Activated CD8-positive, alpha-beta memory T cell treated with anti-CD3 and anti-CD28 coated beads, Interleukin-2, amount 50 U/mL, for 48 hours (primary cell): ENCODE measurements around the gene MACROD1.

Experiments
- DNase-seq: peaks from one replicate; pipeline ENCODE4 v3.0.0-alpha.2; 2020

MACROD1 gene

GRCh38 chr11:64090806-64091516 is 75.0 kb downstream of the MACROD1 start:
- DNase-seq: no peak

- no peak for DNase-seq
Measured at GRCh38 chr11:64089915-64090805, 75.8 kb downstream of the MACROD1 start.

DNA sequence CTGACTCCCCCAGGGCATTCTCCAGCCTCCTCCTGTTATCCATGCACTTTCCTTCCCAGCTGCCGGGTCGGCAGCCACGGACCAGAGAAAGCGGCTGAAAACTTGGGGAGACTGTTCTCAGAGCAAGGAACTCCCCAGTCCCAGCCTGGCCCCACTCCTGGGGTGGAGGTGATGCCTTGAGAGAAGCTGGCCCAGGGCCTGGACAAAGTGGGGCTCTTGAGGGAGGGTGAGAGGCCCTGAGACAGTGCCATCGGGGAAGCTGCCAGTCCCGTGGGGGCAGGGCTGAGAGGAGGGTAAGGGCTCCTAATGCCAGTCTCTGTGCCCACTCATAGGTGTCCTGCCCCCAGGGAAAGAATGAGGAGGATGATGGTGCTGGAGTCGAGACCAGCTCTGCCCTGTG is 76.4 kb downstream of the MACROD1 start:
- DNase-seq: no peak

DNA sequence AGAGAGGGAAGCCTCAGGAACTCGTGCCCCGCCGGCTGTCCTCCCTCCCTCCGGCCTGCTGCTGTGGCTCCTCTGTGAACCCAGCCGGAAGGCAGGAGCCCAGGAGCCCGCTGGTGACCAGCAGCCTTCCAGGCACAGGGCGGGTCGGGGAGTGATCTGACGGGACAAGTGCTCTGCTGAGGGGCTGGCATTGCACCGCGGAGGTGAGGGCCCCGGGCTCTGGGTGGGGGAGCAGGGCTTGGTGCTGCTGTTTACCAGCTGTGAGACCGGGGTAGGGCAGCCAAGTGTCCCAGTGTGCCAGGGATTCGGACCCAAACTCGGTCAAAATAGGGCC is 76.9 kb downstream of the MACROD1 start:
- DNase-seq: no peak

DNA sequence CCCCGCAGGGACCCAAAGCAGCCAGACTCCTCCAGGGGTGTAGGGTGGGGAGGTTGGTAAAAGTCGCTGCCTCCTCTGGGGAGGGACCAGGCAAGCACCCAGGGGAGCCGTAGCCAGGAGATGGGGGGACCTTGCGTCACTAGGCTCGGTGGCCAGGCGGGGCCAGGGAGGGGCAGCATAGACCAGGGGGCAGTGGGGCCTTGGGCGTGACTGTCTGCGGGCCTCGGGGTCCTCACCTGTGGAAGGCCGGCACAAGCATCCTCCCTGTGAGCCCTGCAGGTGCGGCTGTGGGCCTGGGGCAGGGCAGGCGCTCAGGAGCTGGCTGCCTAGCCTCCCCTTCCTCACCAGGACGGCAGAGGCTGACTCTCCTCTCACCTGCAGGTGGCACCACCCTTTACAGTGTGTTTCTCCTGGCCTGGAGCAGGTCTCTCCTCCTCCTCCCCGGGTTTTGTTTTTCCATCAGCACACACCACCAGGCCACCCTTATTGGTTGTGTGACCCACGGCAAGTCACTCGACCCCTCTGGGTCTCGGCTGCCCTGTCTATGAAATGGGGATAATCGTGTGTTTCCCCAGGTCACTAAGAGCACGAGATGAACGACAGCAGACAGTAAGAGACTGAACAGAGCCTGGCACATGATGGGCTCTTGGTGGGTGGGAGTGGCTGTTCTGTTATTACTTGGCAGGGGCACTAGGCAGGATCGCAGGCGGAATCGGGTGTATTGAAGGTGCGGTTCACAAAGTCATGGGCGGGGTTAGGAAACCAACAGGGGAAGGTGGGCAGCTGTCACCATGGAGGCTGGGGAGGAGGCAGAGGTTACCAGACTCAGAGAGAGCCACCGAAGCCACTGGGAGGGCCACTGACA is 77.5 kb downstream of the MACROD1 start:
- no peak for DNase-seq

- no peak for DNase-seq
Measured at GRCh38 chr11:64086258-64087123, 79.4 kb downstream of the MACROD1 start.

GRCh38 chr11:64085906-64086257 is 80.0 kb downstream of the MACROD1 start:
- DNase-seq: no peak

GRCh38 chr11:64084951-64085710 is 80.8 kb downstream of the MACROD1 start:
- no peak for DNase-seq

GRCh38 chr11:64084146-64084950 is 81.6 kb downstream of the MACROD1 start:
- DNase-seq: no peak

DNA sequence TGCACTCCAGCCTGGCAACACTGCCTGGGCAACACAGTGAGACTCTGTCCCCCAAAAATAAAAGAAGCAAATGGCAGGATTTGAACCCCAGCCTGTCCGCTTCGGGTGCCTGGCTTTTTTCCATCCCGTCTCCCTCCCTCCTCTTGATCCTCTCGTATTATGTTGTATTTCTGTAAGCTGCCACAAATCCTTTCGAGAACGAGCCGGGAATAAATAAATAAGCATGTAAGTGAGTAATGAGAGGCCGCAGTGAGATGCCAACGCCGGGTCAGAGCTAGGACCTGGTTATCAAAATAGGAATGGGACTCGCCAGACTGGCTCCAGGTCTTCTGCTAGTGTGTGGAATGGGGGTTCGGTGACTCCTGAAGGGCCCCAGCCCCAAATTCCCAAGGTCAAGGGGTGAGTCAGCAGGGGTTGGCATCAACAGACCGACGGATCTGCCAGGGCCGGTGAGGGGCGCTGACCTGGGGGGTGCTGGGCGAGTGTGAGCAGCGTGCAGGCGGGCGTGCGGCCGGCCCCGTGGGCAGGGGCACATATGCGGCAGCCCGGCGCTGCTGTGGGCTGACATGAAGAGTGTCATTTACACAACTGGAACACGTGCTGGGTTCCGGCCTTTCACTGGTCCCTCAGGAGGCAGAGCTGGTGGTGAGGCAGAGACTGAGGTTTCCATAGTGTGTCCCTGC is 82.4 kb downstream of the MACROD1 start:
- DNase-seq: no peak

DNA sequence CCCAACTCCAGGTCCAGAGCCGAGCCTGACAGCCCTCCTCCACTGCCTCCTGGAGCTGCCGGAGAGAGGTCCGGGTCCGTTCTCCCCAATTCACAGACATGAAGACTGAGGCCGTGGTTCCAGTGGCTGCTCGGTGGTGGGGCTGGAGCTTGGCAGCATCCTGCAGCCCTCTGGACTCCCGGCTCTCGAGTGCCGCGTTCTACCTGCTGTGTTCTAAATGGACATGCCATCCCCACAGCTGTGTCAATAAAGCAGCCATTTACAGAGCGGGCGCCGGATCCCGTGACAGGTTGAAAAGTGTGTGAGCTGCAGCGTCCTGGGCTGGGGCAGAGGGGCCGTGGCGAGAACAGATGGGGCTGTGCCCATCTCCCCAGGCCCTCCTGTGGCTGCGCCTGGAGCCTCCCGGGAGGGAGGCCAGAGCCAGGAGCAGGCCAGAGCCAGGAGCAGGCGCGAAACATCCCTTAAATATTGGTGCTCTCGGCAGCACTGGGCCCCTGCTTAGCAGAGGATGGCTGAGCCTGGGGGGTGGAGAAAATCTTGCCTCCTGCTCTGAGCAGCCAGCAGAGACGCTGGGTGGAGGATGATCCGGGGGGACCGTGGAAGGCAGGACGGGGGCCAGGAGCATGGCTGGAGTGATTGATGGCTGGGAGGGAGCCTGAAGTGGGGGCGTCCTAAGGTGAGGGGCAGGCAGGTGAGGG is 84.0 kb downstream of the MACROD1 start:
- no peak for DNase-seq

- DNase-seq: no peak
Measured at GRCh38 chr11:64080390-64080789, 85.5 kb downstream of the MACROD1 start.

- no peak for DNase-seq
Measured at GRCh38 chr11:64078905-64079304, 87.0 kb downstream of the MACROD1 start.

DNA sequence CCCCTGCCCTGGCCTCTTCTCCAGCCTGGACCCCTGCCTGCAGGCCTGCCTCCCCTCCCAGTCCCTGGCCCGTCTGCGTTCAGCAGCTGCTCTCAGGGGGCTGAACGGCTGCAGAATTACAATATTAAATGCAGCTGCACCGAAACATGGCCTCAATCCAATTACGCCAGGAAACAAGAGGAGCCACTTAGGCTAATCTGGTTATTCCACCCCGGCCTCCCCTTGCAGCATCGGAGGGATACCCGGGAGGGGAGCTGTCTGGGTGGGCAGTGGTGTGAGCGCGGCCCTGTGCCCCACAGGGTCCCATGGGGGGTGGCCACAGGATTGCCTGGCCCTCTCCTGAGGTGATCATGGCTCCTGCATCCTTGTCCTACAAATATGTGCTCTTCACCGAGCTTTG is 87.6 kb downstream of the MACROD1 start:
- no peak for DNase-seq

- no peak for DNase-seq
Measured at GRCh38 chr11:64077607-64078006, 88.3 kb downstream of the MACROD1 start.

- DNase-seq: no peak
Measured at GRCh38 chr11:64076758-64077157, 89.2 kb downstream of the MACROD1 start.

DNA sequence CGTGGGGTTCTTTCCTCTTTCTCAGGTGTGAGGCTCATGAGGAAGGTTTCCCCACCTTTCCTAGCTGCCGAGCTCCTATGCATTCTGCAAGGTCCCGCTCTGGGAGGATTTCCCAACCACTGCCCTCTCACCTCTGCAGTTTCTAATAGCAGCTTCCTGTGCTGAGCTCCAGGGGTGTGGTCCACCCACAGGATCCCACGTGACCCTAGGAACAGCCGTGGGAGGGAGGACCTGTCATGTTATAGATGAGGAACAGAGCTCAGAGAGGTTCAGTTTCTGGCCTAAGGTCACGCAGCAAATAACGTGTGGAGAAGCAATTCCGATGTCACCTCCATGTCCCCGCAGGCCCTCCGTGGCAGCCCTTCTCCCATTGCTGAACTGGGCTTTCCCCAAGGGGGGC is 91.7 kb downstream of the MACROD1 start:
- DNase-seq: no peak

DNA sequence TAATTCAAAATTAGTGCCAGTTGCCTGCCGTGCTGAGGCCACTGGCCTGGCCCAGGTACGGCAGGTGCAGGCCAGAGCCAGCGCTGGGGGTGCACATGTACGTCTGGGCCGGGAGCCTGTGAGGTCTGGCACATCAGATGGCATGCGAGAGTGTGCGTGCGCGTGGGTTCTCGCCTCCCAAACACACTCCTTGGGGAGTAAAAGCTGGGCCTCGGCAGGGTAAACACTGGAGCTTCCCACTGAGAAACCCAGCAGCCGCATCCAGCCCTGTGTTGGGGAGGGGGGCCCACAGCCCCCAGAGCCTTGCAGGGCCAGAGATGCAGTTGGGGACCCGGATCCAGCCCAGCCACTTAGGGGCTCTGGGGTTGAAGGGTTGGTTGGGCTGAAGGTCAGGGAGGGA is 92.4 kb downstream of the MACROD1 start:
- DNase-seq: no peak

DNA sequence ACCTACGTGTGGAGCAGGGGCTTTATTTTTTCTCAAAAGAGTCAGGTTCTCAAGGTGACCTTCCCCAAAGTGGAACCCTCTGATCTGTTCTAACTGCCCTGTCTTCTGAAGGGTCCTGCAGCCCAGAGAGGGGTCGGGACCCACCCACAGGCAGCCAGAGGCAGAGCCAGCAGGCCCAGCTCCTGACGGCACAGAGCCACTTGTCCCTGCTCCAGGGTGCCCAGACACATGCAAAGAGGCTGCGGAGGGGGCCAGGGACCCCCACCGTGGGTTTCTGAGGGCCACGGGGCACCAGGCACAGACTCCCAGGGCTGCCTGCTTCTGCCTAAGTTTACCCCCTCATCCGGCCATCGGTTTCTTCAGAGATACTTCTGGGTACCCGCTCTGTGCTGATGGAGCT is 93.0 kb downstream of the MACROD1 start:
- no peak for DNase-seq

DNA sequence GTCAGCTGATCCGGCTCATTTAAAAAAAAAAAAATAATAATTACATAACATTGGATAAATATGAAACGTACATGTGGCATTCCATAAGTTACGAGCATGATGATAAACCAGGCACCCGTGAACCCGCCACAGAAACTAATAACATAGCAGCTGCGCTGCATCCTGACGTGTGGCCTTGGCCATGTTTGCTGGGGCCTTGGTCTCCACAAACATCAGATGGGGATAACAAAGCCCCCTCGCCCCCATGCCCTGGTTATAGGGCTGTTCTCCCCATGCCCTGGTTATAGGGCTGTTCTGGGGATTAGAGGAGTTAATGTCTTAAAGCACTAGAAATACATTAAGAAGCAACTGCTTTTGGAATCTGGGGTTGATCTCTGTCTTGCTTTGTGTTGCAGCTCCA is 93.5 kb downstream of the MACROD1 start:
- DNase-seq: no peak
